WTC11 (cell line): ENCODE results near the gene KNOP1. TPM values are rescaled to one million over a fixed set of nuclear protein-coding genes. Genes with fewer than 3 reads are reported as not detected.
A peak's percentile ranks its signal among the peaks of the same experiment; 100 is the strongest.

Source experiments
- ATAC-seq: fragments of 200-7000 bp; cut with Tn5 transposase; 2 replicates; pipeline ENCODE4 v1.10.0; 2021; ENCODE audit warnings: mild to moderate bottlenecking, moderate library complexity
- CTCF ChIA-PET: fragments of 300-600 bp; sonication (Branson Sonifier 250); formaldehyde crosslinking; loops from one replicate; lab custom pipeline; 2021; ENCODE audit warnings: antibody characterized with exemption; lab: Charles Lee
- POLR2A ChIA-PET: fragments of 350-600 bp; sonication (Branson Sonifier 250); formaldehyde crosslinking; loops from one replicate; lab custom pipeline; 2021; ENCODE audit warnings: antibody characterized with exemption; lab: Charles Lee
- DNase-seq: peaks from one replicate; pipeline ENCODE4 v3.0.0; 2021; ENCODE audit warnings: low spot score
- H3K27ac Mint-ChIP-seq: 2 replicates; pipeline ENCODE4 v1.8.0; 2021; ENCODE audit warnings: mixed read lengths
- H3K27me3 Mint-ChIP-seq: 2 replicates; pipeline ENCODE4 v1.8.0; 2021; ENCODE audit warnings: low read depth, mild to moderate bottlenecking, moderate library complexity, mixed read lengths
- H3K36me3 Mint-ChIP-seq: 2 replicates; pipeline ENCODE4 v1.8.0; 2021; ENCODE audit warnings: mixed read lengths
- H3K4me1 Mint-ChIP-seq: 2 replicates; pipeline ENCODE4 v1.8.0; 2022; ENCODE audit warnings: mixed read lengths
- H3K4me3 Mint-ChIP-seq: 2 replicates; pipeline ENCODE4 v1.8.0; 2021; ENCODE audit warnings: mild to moderate bottlenecking, moderate library complexity, mixed read lengths
- H3K9me3 Mint-ChIP-seq: 2 replicates; pipeline ENCODE4 v1.8.0; 2021; ENCODE audit warnings: mixed read lengths
- ATF2 ChIP-seq: sonication (generic); formaldehyde crosslinking; IDR thresholded peaks from 2 replicates; pipeline ENCODE4 v1.8.1; 2022; ENCODE audit warnings: low read depth, missing genetic modification reagents, borderline replicate concordance
- GTF2I ChIP-seq: fragments of 250-450 bp; sonication (Bioruptor Pico); conservative IDR thresholded peaks from 2 replicates; pipeline ENCODE4 v1.4.0; 2021; ENCODE audit warnings: mild to moderate bottlenecking
- HMGA2 ChIP-seq: fragments of 250-450 bp; sonication (Bioruptor Pico); IDR thresholded peaks from 2 replicates; pipeline ENCODE4 v1.4.0; 2021; ENCODE audit warnings: mild to moderate bottlenecking, moderate library complexity
- NFE2L1 ChIP-seq: sonication (generic); formaldehyde crosslinking; IDR thresholded peaks from 2 replicates; pipeline ENCODE4 v1.8.1; 2023; ENCODE audit warnings: missing genetic modification reagents
- NR3C1 ChIP-seq: sonication (generic); formaldehyde crosslinking; conservative IDR thresholded peaks from 2 replicates; pipeline ENCODE4 v1.8.1; 2023; ENCODE audit warnings: low read depth, mild to moderate bottlenecking, missing genetic modification reagents
- OVOL2 ChIP-seq: fragments of 250-450 bp; sonication (Bioruptor Pico); IDR thresholded peaks from 2 replicates; pipeline ENCODE4 v1.9.0; 2021; ENCODE audit warnings: mild to moderate bottlenecking, borderline replicate concordance
- SMAD3 ChIP-seq: sonication (generic); formaldehyde crosslinking; IDR thresholded peaks from 2 replicates; pipeline ENCODE4 v1.8.0; 2022; ENCODE audit warnings: missing genetic modification reagents, mild to moderate bottlenecking, borderline replicate concordance
- TP53 ChIP-seq: sonication (generic); formaldehyde crosslinking; IDR thresholded peaks from 2 replicates; pipeline ENCODE4 v1.8.1; 2023; ENCODE audit warnings: mild to moderate bottlenecking, missing genetic modification reagents
- ZNF263 ChIP-seq: sonication (generic); formaldehyde crosslinking; IDR thresholded peaks from 2 replicates; pipeline ENCODE4 v1.8.1; 2022; ENCODE audit warnings: low read depth, mild to moderate bottlenecking, moderate library complexity, missing genetic modification reagents
- ZNF423 ChIP-seq: fragments of 250-450 bp; sonication (Bioruptor Pico); IDR thresholded peaks from 2 replicates; pipeline ENCODE4 v2.1.2; 2022; ENCODE audit warnings: mild to moderate bottlenecking, moderate library complexity
- ZNF512 ChIP-seq: sonication (generic); formaldehyde crosslinking; IDR thresholded peaks from 2 replicates; pipeline ENCODE4 v1.8.1; 2022; ENCODE audit warnings: missing genetic modification reagents, borderline replicate concordance
- total RNA-seq: library from RNA; stranded (reverse); gene quantifications from 3 replicates; pipeline ENCODE4 v1.2.3, GENCODE V29; 2021
- TF ChIP-seq, protein P1 (sequence below): sonication (generic); formaldehyde crosslinking; IDR thresholded peaks from 2 replicates; pipeline ENCODE4 v1.8.0; 2023; ENCODE audit warnings: missing genetic modification reagents, mild to moderate bottlenecking, borderline replicate concordance
- TF ChIP-seq, protein P2 (sequence below): fragments of 250-450 bp; sonication (Bioruptor Pico); IDR thresholded peaks from 2 replicates; pipeline ENCODE4 v1.9.0; 2021; ENCODE audit warnings: mild to moderate bottlenecking
- TF ChIP-seq, protein P3 (sequence below): sonication (generic); formaldehyde crosslinking; IDR thresholded peaks from 2 replicates; pipeline ENCODE4 v1.8.0; 2023; ENCODE audit warnings: mild to moderate bottlenecking, missing genetic modification reagents

KNOP1 gene
- total RNA-seq, 1 experiment from 2014 or later: 102 TPM

GRCh38 chr16:19728636-19728965 is 10.6 kb upstream of the KNOP1 start:
- ChIA-PET POLR2A (interaction anchor here (1.4 kb wide), 1 partner anchor 154 kb away, joined by 3 read pairs; no protein-coding TSS in a partner anchor), CTCF (no interaction called here)
- Mint-ChIP-seq H3K27me3 (no peaks in the 10 kb centered on the region), H3K9me3 (no peaks in the 10 kb centered on the region), H3K36me3 (peaks cover 5% of the 10 kb centered on the region), H3K4me3 (no peak overlapping the region), H3K4me1 (peaks cover 6% of the 10 kb centered on the region), H3K27ac (no peak overlapping the region)
- ATAC-seq (no peak), DNase-seq (no peak)
- TF ChIP-seq, protein P1, sequence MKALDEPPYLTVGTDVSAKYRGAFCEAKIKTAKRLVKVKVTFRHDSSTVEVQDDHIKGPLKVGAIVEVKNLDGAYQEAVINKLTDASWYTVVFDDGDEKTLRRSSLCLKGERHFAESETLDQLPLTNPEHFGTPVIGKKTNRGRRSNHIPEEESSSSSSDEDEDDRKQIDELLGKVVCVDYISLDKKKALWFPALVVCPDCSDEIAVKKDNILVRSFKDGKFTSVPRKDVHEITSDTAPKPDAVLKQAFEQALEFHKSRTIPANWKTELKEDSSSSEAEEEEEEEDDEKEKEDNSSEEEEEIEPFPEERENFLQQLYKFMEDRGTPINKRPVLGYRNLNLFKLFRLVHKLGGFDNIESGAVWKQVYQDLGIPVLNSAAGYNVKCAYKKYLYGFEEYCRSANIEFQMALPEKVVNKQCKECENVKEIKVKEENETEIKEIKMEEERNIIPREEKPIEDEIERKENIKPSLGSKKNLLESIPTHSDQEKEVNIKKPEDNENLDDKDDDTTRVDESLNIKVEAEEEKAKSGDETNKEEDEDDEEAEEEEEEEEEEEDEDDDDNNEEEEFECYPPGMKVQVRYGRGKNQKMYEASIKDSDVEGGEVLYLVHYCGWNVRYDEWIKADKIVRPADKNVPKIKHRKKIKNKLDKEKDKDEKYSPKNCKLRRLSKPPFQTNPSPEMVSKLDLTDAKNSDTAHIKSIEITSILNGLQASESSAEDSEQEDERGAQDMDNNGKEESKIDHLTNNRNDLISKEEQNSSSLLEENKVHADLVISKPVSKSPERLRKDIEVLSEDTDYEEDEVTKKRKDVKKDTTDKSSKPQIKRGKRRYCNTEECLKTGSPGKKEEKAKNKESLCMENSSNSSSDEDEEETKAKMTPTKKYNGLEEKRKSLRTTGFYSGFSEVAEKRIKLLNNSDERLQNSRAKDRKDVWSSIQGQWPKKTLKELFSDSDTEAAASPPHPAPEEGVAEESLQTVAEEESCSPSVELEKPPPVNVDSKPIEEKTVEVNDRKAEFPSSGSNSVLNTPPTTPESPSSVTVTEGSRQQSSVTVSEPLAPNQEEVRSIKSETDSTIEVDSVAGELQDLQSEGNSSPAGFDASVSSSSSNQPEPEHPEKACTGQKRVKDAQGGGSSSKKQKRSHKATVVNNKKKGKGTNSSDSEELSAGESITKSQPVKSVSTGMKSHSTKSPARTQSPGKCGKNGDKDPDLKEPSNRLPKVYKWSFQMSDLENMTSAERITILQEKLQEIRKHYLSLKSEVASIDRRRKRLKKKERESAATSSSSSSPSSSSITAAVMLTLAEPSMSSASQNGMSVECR (CRISPR knock-in tag): no peak
- TF ChIP-seq HMGA2 (no peak), NFE2L1 (no peak), GTF2I (CRISPR knock-in tag) (no peak), OVOL2 (no peak), SMAD3 (CRISPR knock-in tag) (no peak), ATF2 (CRISPR knock-in tag) (no peak), TP53 (no peak), NR3C1 (CRISPR knock-in tag) (no peak), ZNF423 (CRISPR knock-in tag) (no peak)
- TF ChIP-seq, protein P2, sequence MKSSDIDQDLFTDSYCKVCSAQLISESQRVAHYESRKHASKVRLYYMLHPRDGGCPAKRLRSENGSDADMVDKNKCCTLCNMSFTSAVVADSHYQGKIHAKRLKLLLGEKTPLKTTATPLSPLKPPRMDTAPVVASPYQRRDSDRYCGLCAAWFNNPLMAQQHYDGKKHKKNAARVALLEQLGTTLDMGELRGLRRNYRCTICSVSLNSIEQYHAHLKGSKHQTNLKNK (CRISPR knock-in tag): no peak
- TF ChIP-seq, protein P3, sequence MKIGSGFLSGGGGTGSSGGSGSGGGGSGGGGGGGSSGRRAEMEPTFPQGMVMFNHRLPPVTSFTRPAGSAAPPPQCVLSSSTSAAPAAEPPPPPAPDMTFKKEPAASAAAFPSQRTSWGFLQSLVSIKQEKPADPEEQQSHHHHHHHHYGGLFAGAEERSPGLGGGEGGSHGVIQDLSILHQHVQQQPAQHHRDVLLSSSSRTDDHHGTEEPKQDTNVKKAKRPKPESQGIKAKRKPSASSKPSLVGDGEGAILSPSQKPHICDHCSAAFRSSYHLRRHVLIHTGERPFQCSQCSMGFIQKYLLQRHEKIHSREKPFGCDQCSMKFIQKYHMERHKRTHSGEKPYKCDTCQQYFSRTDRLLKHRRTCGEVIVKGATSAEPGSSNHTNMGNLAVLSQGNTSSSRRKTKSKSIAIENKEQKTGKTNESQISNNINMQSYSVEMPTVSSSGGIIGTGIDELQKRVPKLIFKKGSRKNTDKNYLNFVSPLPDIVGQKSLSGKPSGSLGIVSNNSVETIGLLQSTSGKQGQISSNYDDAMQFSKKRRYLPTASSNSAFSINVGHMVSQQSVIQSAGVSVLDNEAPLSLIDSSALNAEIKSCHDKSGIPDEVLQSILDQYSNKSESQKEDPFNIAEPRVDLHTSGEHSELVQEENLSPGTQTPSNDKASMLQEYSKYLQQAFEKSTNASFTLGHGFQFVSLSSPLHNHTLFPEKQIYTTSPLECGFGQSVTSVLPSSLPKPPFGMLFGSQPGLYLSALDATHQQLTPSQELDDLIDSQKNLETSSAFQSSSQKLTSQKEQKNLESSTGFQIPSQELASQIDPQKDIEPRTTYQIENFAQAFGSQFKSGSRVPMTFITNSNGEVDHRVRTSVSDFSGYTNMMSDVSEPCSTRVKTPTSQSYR (CRISPR knock-in tag): no peak

DNA sequence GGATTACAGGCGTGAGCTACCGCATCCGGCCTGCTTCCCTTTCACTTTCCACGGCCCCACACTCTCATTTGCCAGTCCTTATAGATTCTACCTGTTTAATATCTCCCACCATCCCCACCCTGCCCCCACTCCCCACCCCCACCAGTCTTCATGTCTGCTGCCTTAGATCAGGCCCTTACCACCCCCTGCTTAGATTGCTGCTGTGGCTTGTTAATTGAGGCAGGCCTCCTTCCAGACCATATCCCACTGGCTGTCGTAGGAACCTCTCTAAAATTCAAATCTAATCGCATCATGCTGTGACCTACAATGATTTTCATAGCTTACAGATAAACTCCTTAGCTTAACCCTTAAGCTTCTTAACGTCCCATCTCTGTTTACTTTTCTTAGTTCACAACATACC is 5.0 kb upstream of the KNOP1 start:
- Mint-ChIP-seq H3K4me1 (peaks cover 26% of the 10 kb centered on the region), H3K36me3 (no peaks in the 10 kb centered on the region), H3K4me3 (no peak overlapping the region), H3K9me3 (no peaks in the 10 kb centered on the region), H3K27me3 (no peaks in the 10 kb centered on the region), H3K27ac (0 out of 2 replicates have a peak overlapping the region, but pooled peaks have one; percentile 21)
- ChIA-PET CTCF (interaction anchor here (0.9 to 2.1 kb wide), 4 partner anchors 139 to 184 kb away, joined by 3 to 15 read pairs (median 4); no protein-coding TSS in a partner anchor), POLR2A (no interaction called here)
- TF ChIP-seq ZNF512 (CRISPR knock-in tag) (no peak), ZNF263 (no peak)
- DNase-seq (no peak), ATAC-seq (no peak)
